ENCODE results near the gene AMFR. TPM values are rescaled to one million over a fixed set of nuclear protein-coding genes. Genes with fewer than 3 reads are reported as not detected.

The AMFR gene
- total and polyA plus RNA-seq, 2 of the 13 experiments (the other 11 are each of a cell fraction or from before 2014, with no cell fraction given), result 52.9 to 108 TPM

DNA sequence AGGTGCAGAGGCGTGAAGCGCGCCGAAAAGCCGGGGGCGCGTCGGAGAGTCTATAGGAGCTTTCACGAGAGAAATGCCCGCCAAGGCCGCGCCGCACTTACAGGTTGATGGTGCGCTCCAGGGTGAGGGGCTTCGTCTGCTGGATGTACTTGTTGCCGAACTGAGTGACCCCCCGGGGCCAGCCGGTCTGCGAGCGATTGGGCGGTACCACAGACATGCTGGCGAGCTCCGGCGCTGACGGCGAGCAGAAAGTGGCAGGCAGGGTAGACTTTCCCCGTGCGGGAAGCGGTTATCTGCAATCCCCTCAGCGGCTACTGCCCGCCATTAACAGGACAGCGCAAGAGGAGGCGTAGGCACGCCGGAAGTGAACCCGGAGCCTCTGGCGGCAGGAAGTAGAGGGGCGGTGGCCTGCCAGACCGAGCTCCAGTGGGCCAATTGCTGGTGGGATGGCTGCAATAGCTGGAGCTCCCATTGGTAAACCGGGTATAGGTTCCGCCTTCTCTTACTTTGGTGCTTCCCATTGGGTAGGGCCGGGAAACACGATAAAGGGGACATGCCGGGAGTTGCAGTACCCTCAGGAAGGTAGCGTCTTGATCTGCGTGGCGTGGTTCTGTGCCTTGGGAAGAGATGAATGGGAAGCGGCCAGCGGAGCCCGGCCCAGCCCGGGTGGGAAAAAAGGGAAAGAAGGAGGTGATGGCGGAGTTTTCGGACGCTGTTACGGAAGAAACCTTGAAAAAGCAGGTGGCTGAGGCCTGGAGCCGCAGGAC, 25.8 kb upstream of the AMFR start, which contains the start of the genes NUDT21 and OGFOD1 (continued):
- peak; percentile 9; the same call in 1 of the 2 replicates for TF ChIP-seq SNAI1 (CRISPR knock-in tag; IDR thresholded peaks at IDR 0.05; ENCODE audit: borderline replicate concordance)
- no peak for TF ChIP-seq U2AF2 (IDR thresholded peaks at IDR 0.05; ENCODE audit: low read depth, low read length)
- TF ChIP-seq HDAC1 (CRISPR knock-in tag; IDR thresholded peaks at IDR 0.05), result no peak; the same call in none of the 2 replicates
- no peak for TF ChIP-seq ZNF749 (CRISPR knock-in tag; IDR thresholded peaks at IDR 0.05; ENCODE audit: borderline replicate concordance)
- TF ChIP-seq KDM4B (CRISPR knock-in tag; IDR thresholded peaks at IDR 0.05), result peak; percentile 63
- no peak for TF ChIP-seq SRF (IDR thresholded peaks at IDR 0.05; ENCODE audit: low read depth, low read length)
- TF ChIP-seq SRSF9 (IDR thresholded peaks at IDR 0.05; ENCODE audit: borderline replicate concordance, insufficient read depth, low read depth, low read length, poor library complexity, severe bottlenecking), result no peak
- TF ChIP-seq, protein P1, sequence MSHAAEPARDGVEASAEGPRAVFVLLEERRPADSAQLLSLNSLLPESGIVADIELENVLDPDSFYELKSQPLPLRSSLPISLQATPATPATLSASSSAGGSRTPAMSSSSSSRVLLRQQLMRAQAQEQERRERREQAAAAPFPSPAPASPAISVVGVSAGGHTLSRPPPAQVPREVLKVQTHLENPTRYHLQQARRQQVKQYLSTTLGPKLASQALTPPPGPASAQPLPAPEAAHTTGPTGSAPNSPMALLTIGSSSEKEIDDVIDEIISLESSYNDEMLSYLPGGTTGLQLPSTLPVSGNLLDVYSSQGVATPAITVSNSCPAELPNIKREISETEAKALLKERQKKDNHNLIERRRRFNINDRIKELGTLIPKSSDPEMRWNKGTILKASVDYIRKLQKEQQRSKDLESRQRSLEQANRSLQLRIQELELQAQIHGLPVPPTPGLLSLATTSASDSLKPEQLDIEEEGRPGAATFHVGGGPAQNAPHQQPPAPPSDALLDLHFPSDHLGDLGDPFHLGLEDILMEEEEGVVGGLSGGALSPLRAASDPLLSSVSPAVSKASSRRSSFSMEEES (CRISPR knock-in tag; IDR thresholded peaks at IDR 0.05), result no peak; the same call in 1 of the 2 replicates
- peak; percentile 8; the same call in 1 of the 2 replicates for TF ChIP-seq TARDBP (CRISPR knock-in tag; IDR thresholded peaks at IDR 0.05)
- no peak for TF ChIP-seq ZNF644 (CRISPR knock-in tag; IDR thresholded peaks at IDR 0.05; ENCODE audit: low read depth)
- TF ChIP-seq ZKSCAN5 (CRISPR knock-in tag; IDR thresholded peaks at IDR 0.05), result no peak
- TF ChIP-seq ZSCAN12 (CRISPR knock-in tag; IDR thresholded peaks at IDR 0.05), result 0 out of 2 replicates have a peak, but pooled peaks have one; percentile 58
- TF ChIP-seq ZBTB42 (CRISPR knock-in tag; IDR thresholded peaks at IDR 0.05), result peak; percentile 65; the same call in 1 of the 2 replicates
- peak in 1 of 2 experiments; percentile 46; a peak in 2 of 4 replicates for TF ChIP-seq KLF16 (CRISPR knock-in tag; IDR thresholded peaks at IDR 0.05)
- peak; percentile 87 for TF ChIP-seq ZNF891 (CRISPR knock-in tag; IDR thresholded peaks at IDR 0.05)
- TF ChIP-seq SOX13 (IDR thresholded peaks at IDR 0.05), result no peak
- TF ChIP-seq SOX13 (CRISPR knock-in tag; conservative IDR thresholded peaks at IDR 0.05 in 1 of 2, IDR thresholded peaks at IDR 0.05 in 1 of 2), result no peak; a peak in 1 of 4 replicates
- TF ChIP-seq SMC3 (IDR thresholded peaks at IDR 0.05; ENCODE audit: low read length), result no peak
- TF ChIP-seq ZNF7 (CRISPR knock-in tag; IDR thresholded peaks at IDR 0.05), result no peak
- TF ChIP-seq SATB2 (CRISPR knock-in tag; IDR thresholded peaks at IDR 0.05), result peak; percentile 76; the same call in 1 of the 2 replicates
- TF ChIP-seq NFE2 (CRISPR knock-in tag; IDR thresholded peaks at IDR 0.05), result no peak
- TF ChIP-seq CBX1 (IDR thresholded peaks at IDR 0.05; ENCODE audit: low read depth), result no peak
- no peak for TF ChIP-seq ZNF124 (CRISPR knock-in tag; IDR thresholded peaks at IDR 0.05)
